OCI-M1 (cell line): Measurements from ENCODE around the gene ALDH7A1.
"Not testable (repeated sequence)": the region's sequence is repeated elsewhere in the genome, so short reads cannot be mapped to it uniquely, and the experiment has no call there.

Experiments used
- DNase-seq: peaks from one replicate; lab custom pipeline; 2025; lab: John Stamatoyannopoulos, UW

ALDH7A1 gene

GRCh38 chr5:126535856-126536545 lies 59.0 kb downstream of the ALDH7A1 start:
- DNase-seq: no peak

GRCh38 chr5:126534553-126534952 lies 60.5 kb downstream of the ALDH7A1 start:
- DNase-seq: no peak

DNA sequence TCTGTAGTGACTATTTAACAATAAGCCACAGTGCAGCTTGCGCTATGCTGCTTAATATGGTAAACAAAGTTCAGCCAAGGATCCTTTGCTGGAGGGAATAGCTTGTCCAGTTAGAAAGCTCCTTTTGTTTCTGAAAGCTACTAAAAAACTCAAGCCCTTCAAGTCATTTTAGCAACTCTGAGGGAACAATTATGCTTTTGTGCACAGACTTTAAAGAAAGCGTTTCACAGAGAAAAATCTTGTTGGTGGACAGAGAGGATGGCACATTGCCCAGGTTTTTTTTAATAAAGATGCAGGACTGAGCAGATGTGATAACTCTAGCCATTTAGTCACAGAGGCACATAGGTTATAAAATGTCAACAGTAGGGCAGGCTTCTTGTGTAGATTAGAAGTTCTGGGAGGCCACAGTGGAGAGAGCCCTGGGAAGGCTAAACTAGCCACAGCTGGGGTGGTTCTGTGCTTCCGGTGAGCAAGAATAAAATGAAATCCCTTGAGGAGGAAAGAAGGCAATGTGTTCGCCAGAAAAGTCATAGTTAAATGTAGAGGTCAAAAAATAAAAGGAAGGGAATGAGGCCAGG lies 63.4 kb downstream of the ALDH7A1 start:
- DNase-seq: peak; percentile 37

GRCh38 chr5:126527892-126528291 lies 67.1 kb downstream of the ALDH7A1 start:
- DNase-seq: peak; percentile 22

DNA sequence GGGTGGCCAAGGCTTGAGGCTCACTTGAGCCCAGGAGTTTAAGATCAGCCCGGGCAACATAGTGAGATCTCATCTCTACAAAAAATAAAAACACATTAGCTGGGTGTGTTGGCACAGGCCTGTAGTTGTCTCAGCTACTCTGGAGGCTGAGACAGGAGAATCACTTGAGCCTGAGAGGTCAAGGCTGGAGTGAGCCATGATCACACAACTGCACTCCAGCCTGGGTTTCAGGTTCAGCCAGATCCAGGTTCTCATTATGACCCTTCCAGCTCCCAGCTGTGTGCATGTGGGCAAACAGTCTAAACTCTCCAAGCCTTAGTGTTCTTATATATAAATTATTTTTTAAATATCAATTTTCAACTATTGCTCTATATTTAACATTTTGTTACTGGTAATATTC lies 67.9 kb downstream of the ALDH7A1 start:
- DNase-seq: no peak

- no peak for DNase-seq
Observed at GRCh38 chr5:126526493-126526892, 68.5 kb downstream of the ALDH7A1 start.

- peak; percentile 0 for DNase-seq
Observed at GRCh38 chr5:126525630-126526245, 69.3 kb downstream of the ALDH7A1 start.

DNA sequence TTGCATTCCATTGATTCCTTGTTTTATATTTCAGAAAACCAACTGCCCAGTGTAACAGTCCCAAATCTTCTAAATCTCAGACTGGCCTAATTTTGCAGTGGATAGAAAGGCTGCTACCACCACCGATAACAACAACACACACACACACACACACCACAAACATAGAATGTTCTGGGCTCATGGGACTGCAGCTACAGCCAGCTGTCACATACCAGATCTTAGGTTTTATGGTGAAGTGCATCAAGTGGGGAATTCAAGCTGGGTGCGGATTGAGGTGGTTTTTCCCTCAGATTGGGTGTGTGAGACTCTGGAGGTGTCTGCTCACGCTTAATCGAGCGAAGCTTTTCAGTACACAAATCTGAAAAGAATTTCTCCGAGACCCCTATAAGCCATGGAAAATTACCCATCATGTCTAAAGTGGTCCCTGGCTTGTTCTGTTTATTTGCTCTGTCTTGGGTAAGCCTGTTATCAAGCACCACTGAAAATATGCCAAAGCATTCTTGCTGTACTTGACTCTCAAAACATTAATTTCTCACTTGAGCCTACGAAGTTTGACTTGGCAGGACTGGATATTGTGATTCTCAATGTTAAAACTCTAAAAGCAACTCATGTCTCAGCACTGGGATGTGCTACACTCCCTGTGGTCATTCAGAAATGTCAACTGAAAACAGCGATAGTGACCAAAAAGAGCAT lies 71.1 kb downstream of the ALDH7A1 start:
- DNase-seq: no peak

DNA sequence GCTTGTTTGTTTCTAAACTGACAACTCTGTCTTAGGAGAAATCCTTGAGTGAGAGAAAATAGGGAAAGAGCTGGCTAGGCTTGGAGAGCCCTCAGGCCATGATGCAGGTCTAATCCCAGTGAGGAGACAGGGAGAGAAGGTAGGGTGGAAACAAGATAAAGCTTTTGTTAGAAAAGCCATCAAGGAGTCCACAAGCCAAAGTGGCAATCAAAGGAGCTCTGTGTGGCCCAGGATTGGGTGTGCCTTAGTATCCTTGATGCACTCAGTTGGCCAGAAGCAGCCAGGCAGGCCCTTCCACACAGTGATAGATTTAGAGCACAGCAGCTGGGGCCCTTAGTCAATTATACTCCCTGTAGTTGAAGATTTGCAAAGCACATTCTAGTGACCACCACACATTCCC lies 73.9 kb downstream of the ALDH7A1 start:
- DNase-seq: no peak

DNA sequence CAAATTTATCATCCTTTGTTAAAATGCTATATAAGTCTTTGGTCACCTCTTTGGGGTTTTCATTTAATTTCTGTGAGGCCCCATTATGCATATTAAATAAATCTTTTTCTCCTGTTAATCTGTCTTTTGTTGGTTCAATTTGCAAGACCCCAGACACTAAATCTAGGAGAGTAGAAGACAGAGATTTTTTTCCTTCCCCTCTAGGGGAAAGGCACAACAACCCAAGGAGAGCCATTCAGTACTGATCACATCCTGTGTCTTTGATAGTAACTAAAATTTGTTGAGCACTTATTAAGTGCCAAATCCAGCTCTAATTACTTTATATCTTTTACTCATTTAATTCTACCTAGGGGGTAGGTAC lies 74.4 kb downstream of the ALDH7A1 start:
- no peak for DNase-seq

GRCh38 chr5:126519637-126520592 lies 75.1 kb downstream of the ALDH7A1 start:
- DNase-seq: peak; percentile 34

GRCh38 chr5:126519223-126519622 lies 75.8 kb downstream of the ALDH7A1 start:
- not testable (repeated sequence) for DNase-seq

DNA sequence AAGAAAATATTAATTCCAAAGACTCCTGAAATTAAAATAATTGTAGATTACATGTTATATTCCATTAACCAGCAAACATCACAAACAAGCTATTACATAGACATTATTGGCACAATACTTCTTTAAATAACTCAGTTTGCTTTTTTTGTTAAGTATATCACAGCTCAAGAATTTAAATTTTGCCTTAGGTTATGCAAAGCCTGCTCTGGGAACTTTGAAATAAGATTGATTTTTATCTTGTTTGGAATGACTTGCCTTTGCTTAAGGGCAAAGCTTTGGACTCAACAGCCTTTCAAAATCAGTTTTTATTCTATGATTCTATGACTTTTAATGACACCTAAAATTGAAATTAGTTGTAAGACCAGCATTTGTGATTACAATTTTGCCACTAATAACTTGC lies 78.2 kb downstream of the ALDH7A1 start:
- DNase-seq: no peak

- DNase-seq: no peak
Observed at GRCh38 chr5:126516133-126516532, 78.9 kb downstream of the ALDH7A1 start.

- peak; percentile 19 for DNase-seq
Observed at GRCh38 chr5:126515337-126515736, 79.7 kb downstream of the ALDH7A1 start.

GRCh38 chr5:126514558-126515141 lies 80.4 kb downstream of the ALDH7A1 start:
- DNase-seq: peak; percentile 78

DNA sequence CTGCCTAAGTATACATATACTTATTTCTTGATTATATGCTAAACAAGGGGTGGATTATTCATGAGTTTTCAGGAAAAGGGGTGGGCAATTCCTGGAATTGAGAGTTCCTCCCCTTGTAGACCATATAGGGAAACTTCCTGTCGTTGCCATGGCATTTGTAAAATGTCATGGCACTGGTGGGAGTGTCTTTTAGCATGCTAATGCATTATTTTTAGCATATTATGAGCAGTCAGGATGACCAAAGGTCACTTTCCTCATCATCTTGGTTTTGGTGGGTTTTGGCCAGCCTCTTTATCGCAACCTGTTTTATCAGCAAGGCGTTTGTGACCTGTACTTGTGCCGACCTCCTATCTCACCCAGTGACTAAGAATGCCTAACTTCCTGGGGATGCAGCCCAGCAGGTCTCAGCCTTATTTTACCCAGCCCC lies 80.9 kb downstream of the ALDH7A1 start:
- DNase-seq: peak; percentile 85

DNA sequence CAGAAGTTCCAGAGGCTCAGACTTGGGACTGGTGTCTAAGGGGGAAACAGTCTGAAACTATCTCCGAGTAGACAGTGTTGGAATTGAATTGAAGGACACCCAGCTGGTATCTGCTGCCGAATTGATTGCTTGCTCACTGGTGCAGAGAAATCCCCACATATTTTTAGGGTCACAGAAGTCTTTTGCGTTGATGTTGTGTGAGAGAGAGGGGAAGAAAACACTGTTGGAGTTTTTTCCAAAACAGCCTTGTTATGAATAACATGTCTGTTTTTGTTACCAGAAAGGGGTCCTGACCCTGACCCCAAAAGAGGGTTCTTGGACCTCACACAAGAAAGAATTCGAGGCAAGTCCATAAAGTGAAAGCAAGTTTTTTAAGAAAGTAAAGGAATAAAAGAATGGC lies 81.3 kb downstream of the ALDH7A1 start:
- DNase-seq: no peak

- DNase-seq: no peak
Observed at GRCh38 chr5:126513302-126513701, 81.7 kb downstream of the ALDH7A1 start.

- DNase-seq: no peak
Observed at GRCh38 chr5:126512451-126512850, 82.6 kb downstream of the ALDH7A1 start.

DNA sequence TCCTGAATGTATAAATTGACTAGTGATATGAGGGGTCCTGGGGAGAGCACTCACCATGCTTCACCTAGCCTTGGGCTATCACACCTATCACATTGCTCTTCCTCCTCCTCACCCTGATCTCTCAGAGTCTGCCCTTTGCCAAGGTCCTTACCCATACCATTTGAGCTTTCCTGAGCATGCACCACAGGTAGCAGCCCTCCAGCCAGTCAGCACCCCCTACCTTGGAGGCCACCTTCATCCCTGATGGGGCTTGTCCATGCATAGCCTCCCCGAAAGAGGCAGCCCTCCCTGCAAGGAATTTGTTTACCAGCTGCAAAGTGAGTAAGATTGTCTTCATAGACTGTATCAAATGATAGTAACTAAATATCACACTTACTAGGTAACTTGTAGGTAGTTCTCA lies 83.1 kb downstream of the ALDH7A1 start:
- DNase-seq: no peak
